B cell (primary cell): ENCODE results near the gene RBBP8NL. TPM values are rescaled to one million over a fixed set of nuclear protein-coding genes. Genes with fewer than 3 reads are reported as not detected.
A peak's percentile ranks its signal among the peaks of the same experiment; 100 is the strongest.

Source experiments
- ATAC-seq: fragments of 200-7000 bp; cut with Tn5 transposase; one replicate; pipeline ENCODE4 v1.10.0; 2021; ENCODE audit warnings: low read depth, mild to moderate bottlenecking, moderate number of reproducible peaks, moderate library complexity
- CTCF ChIA-PET: fragments of 350-600 bp; sonication (Branson Sonifier 250); formaldehyde crosslinking; loops from one replicate; lab custom pipeline; 2021; ENCODE audit warnings: antibody characterized with exemption, inconsistent platforms; lab: Charles Lee
- POLR2A ChIA-PET: fragments of 350-600 bp; sonication (Branson Sonifier 250); formaldehyde crosslinking; loops from one replicate; lab custom pipeline; 2021; ENCODE audit warnings: antibody characterized with exemption; lab: Charles Lee
- DNase-seq: peaks from one replicate; pipeline ENCODE4 v3.0.0; 2013
- H2AFZ ChIP-seq: 2 replicates; pipeline ENCODE4 v1.6.1; 2012; ENCODE audit warnings: mild to moderate bottlenecking, low read depth, low read length; ENCODE audit not compliant: insufficient read depth, poor library complexity, severe bottlenecking
- H3K27ac ChIP-seq, 2 donors: 1 replicate in 1 of 2; 2 replicates in 1 of 2; pipeline ENCODE4 v1.5.1; 2012 to 2013; ENCODE audit warnings: low read length in 2 of 2, mild to moderate bottlenecking in 2 of 2, moderate library complexity in 1 of 2
- H3K27me3 ChIP-seq, 4 experiments: fragments of 200-600 bp in 1 of 4; sonication (generic) in 1 of 4; replicated peaks in 1 of 4; 1 replicate in 2 of 4; 2 replicates in 2 of 4; pipeline versions ENCODE4 v1.6.1 to v1.7.0; 2013 to 2016; ENCODE audit warnings: low read length in 3 of 4, mild to moderate bottlenecking in 2 of 4, mixed read lengths in 1 of 4, moderate library complexity in 1 of 4; ENCODE audit not compliant: insufficient read depth in 4 of 4, control insufficient read depth in 3 of 4; ENCODE audit errors: control extremely low read depth in 1 of 4
- H3K36me3 ChIP-seq, 2 experiments: replicated peaks in 1 of 2; 1 replicate in 1 of 2; 2 replicates in 1 of 2; pipeline versions ENCODE4 v1.6.1 to v1.7.1; 2013; ENCODE audit warnings: low read length in 1 of 2; ENCODE audit not compliant: insufficient read depth in 2 of 2, control insufficient read depth in 1 of 2; ENCODE audit errors: control extremely low read depth in 1 of 2, extremely low read depth in 1 of 2
- H3K4me1 ChIP-seq, 2 donors: fragments of 200-600 bp in 1 of 2; sonication (generic) in 1 of 2; 1 replicate in 1 of 2; 2 replicates in 1 of 2; pipeline versions ENCODE4 v1.5.1 to v1.6.1; 2013 to 2017; ENCODE audit warnings: low read length in 2 of 2; ENCODE audit not compliant: control insufficient read depth in 2 of 2, insufficient read depth in 2 of 2
- H3K4me2 ChIP-seq: replicated peaks from 2 replicates; pipeline ENCODE3; 2012; ENCODE audit warnings: mild to moderate bottlenecking, low read depth, low read length; ENCODE audit not compliant: poor library complexity, severe bottlenecking
- H3K4me3 ChIP-seq, 5 experiments: fragments of 200-600 bp in 1 of 5; sonication (generic) in 1 of 5; 1 replicate in 3 of 5; 2 replicates in 2 of 5; pipeline versions ENCODE4 v1.5.1 to v1.7.0; 2011 to 2016; ENCODE audit warnings: low read length in 4 of 5, mild to moderate bottlenecking in 4 of 5, low read depth in 2 of 5, control low read depth in 1 of 5, moderate library complexity in 1 of 5; ENCODE audit not compliant: insufficient read depth in 1 of 5; ENCODE audit errors: control extremely low read depth in 1 of 5, extremely low read depth in 1 of 5
- H3K79me2 ChIP-seq: fragments of 200-600 bp; sonication (generic); one replicate; pipeline ENCODE4 v1.6.0; 2016; ENCODE audit warnings: low read length; ENCODE audit not compliant: control insufficient read depth, insufficient read depth
- H3K9ac ChIP-seq: fragments of 200-600 bp; sonication (generic); 2 replicates; pipeline ENCODE4 v1.6.1; 2017; ENCODE audit warnings: mild to moderate bottlenecking, low read length, moderate library complexity
- H3K9me3 ChIP-seq, 3 donors: one replicate each; pipeline versions ENCODE4 v1.6.1 to v1.7.1; 2013; ENCODE audit warnings: low read length in 2 of 3; ENCODE audit not compliant: control insufficient read depth in 2 of 3, insufficient read depth in 1 of 3; ENCODE audit errors: control extremely low read depth in 1 of 3
- H4K20me1 ChIP-seq: 2 replicates; pipeline ENCODE4 v1.6.0; 2012; ENCODE audit warnings: mild to moderate bottlenecking, low read length; ENCODE audit not compliant: insufficient read depth, control insufficient read depth, poor library complexity, severe bottlenecking
- H3K27ac Mint-ChIP-seq: one replicate; pipeline ENCODE4 v1.8.0; 2021; ENCODE audit warnings: mixed read lengths
- H3K27me3 Mint-ChIP-seq: one replicate; pipeline ENCODE4 v1.8.0; 2021; ENCODE audit warnings: mixed read lengths
- H3K4me1 Mint-ChIP-seq: one replicate; pipeline ENCODE4 v1.8.0; 2021; ENCODE audit warnings: mixed read lengths
- H3K4me3 Mint-ChIP-seq: one replicate; pipeline ENCODE4 v1.8.0; 2021; ENCODE audit warnings: mixed read lengths
- H3K9me3 Mint-ChIP-seq: one replicate; pipeline ENCODE4 v1.8.0; 2022; ENCODE audit warnings: mixed read lengths; ENCODE audit not compliant: insufficient read depth
- EZH2 ChIP-seq: IDR thresholded peaks from 2 replicates; pipeline ENCODE4 v1.6.1; 2012; ENCODE audit warnings: borderline replicate concordance, low read depth, mild to moderate bottlenecking, moderate library complexity, low read length; ENCODE audit not compliant: insufficient read depth, poor library complexity, severe bottlenecking
- WGBS: methylation state at CpG from one replicate; pipeline ENCODE4 v1.1.5; 2013; ENCODE audit warnings: missing lambda C conversion rate; ENCODE audit not compliant: insufficient coverage; 5-methylcytosine and 5-hydroxymethylcytosine counted together
- intact Hi-C: fragments of 100-400 bp; cut with micrococcal nuclease; formaldehyde crosslinking; loops from one replicate; pipeline ENCODE4 v1.10.0; 2022
- polyA plus RNA-seq: library from polyadenylated mRNA; depleted of rRNA; stranded (reverse); fragments of >200 nt; gene quantifications from 2 replicates; pipeline ENCODE4 v1.2.3, GENCODE V29; 2012
- total RNA-seq, 2 donors: library from RNA; stranded (reverse); fragments of 120-200 nt in 1 of 2; gene quantifications; 1 replicate in 1 of 2; 2 replicates in 1 of 2; pipeline versions ENCODE4 v1.2.3 to v1.2.4, GENCODE V29; 2013 to 2022
- TF ChIP-seq, protein P1 (sequence below): fragments of 200-600 bp; IDR thresholded peaks from one replicate; pipeline ENCODE4 v1.8.0; 2022; ENCODE audit warnings: antibody characterized with exemption, mild to moderate bottlenecking

Gene RBBP8NL
- total and polyA plus RNA-seq, 2 donors (not counting 1 experiment from before 2014, with no cell fraction given), result not detected

DNA sequence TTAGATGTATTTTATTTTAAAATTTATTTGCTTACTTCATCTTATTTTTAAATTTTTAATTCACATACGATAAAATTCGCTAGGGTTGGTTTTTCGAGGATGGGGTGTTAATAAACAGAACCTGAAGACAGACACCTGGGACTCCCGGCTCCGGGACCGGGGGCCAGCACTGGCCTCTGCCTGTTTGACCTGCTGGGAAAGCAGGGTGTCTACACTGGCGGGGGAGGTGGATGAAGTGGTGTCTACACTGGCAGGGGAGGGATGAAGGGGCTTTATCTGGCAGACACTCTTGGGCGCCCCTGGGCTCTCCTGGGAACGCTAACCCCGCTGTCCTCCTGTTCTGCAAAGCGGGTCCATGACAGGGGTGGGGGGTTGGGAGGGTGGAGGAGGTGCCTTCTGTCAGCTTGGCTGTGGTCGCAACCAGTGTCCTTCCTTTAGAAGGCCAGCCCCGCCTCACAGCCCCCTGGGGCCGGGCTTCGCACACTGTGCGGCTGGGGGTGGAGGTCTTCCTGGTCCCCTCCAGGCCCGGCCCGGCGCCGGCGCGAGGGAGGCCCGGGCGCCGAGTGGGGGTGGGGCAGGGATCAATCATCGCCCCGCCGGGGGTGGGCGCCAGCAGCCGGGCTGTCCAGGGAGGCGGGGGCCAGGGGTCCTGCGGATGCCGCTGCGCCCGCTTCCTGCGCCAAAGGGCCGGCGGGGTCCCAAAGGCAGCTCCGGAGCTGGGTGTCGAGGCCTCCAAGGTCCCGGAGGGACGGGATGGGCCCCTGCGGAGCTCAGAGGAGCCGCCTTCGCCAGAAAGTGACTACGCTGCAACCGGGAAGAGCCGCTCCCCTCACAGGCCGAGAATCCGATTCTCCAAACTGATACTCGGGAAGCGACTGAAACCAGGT lies 46.6 kb upstream of the RBBP8NL start:
- DNase-seq (no peak), ATAC-seq (no peak)
- Mint-ChIP-seq H3K9me3 (no peaks in the 10 kb centered on the region), H3K27ac (no peak overlapping the region), H3K27me3 (peaks cover 36% of the 10 kb centered on the region), H3K4me3 (no peak overlapping the region), H3K4me1 (peaks cover 4% of the 10 kb centered on the region)
- Histone ChIP-seq H3K9me3 (peaks cover 0 to 3% (median 0%) of the 10 kb centered on the region in 3 donors), H3K27ac (no peak overlapping the region), H3K4me1 (peaks cover 13 to 28% of the 10 kb centered on the region in 2 donors), H2AFZ (no peak overlapping the region), H4K20me1 (no peaks in the 10 kb centered on the region), H3K79me2 (no peaks in the 10 kb centered on the region), H3K27me3 (peaks cover 0 to 59% (median 24%) of the 10 kb centered on the region in 4 experiments), H3K36me3 (no peaks in the 10 kb centered on the region), H3K9ac (no peak overlapping the region), H3K4me3 (no peak overlapping the region), H3K4me2 (peak overlapping the region; percentile 74)
- WGBS, result 14% methylated on average over 50 of the region's 52 CpGs
- ChIA-PET CTCF (no interaction called here), POLR2A (no interaction called here)
- intact Hi-C loops, result no loop called here
- TF ChIP-seq, protein P1, sequence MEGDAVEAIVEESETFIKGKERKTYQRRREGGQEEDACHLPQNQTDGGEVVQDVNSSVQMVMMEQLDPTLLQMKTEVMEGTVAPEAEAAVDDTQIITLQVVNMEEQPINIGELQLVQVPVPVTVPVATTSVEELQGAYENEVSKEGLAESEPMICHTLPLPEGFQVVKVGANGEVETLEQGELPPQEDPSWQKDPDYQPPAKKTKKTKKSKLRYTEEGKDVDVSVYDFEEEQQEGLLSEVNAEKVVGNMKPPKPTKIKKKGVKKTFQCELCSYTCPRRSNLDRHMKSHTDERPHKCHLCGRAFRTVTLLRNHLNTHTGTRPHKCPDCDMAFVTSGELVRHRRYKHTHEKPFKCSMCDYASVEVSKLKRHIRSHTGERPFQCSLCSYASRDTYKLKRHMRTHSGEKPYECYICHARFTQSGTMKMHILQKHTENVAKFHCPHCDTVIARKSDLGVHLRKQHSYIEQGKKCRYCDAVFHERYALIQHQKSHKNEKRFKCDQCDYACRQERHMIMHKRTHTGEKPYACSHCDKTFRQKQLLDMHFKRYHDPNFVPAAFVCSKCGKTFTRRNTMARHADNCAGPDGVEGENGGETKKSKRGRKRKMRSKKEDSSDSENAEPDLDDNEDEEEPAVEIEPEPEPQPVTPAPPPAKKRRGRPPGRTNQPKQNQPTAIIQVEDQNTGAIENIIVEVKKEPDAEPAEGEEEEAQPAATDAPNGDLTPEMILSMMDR, result no peak
- TF ChIP-seq EZH2, result no peak

DNA sequence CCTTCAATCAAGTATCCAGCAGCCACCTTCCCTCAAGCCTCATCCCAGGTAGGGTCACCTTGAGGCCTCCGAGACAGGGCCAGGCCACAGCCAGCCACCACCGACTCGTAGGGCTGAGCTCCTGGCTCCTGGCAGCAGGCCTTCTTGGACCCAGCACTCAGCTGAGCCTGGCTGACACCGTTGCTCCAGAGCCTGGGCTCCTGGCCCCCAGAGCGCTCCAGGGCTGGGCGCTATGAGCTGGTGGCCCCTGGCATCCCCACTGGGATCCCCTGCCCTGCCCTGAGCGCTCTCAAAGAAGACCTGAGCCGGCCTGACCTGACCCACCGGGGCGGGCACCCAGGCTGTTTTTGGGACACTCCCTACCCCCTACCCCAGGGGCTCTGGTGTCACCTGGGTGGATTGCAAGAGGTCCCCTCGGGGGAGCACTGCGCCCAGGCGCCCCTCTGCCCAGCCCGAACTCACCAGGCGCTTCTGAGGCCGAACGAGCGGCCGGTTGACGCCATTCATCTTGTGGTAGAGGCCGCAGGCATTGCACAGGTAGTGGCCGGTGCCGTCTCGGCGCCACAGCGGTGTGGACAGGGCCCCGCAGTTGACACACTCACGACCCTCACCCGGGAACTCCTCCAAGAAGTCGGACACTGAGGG lies 45.7 kb upstream of the RBBP8NL start:
- Mint-ChIP-seq H3K27me3 (peaks cover 28% of the 10 kb centered on the region), H3K27ac (peak overlapping the region; percentile 6), H3K4me3 (no peak overlapping the region), H3K4me1 (no peaks in the 10 kb centered on the region), H3K9me3 (no peaks in the 10 kb centered on the region)
- H3K27me3 ChIP-seq, result peaks cover 0 to 54% (median 21%) of the 10 kb centered on the region in 4 experiments
- H3K9ac ChIP-seq, result no peak overlapping the region
- H3K4me3 ChIP-seq, result no peak overlapping the region
- ATAC-seq, result no peak
- no peaks in the 10 kb centered on the region for H3K36me3 ChIP-seq
- H3K4me2 ChIP-seq, result no peak overlapping the region
- H3K27ac ChIP-seq, result no peak overlapping the region
- intact Hi-C loops, result no loop called here
- TF ChIP-seq, protein P1, result no peak
- no peak for TF ChIP-seq EZH2
- H4K20me1 ChIP-seq, result no peaks in the 10 kb centered on the region
- POLR2A ChIA-PET, result no interaction called here
- CTCF ChIA-PET, result no interaction called here
- H2AFZ ChIP-seq, result no peak overlapping the region
- H3K4me1 ChIP-seq, result peaks cover 13 to 26% of the 10 kb centered on the region in 2 donors
- 86% methylated on average over 25 of the region's 30 CpGs for WGBS
- no peaks in the 10 kb centered on the region for H3K79me2 ChIP-seq
- peaks cover 0 to 3% (median 0%) of the 10 kb centered on the region in 3 donors for H3K9me3 ChIP-seq
- no peak for DNase-seq
